Left renal pelvis (tissue), 4 donors: ENCODE results near the gene SCEL. TPM values are rescaled to one million over a fixed set of nuclear protein-coding genes. Genes with fewer than 3 reads are reported as not detected.

Source experiments
- DNase-seq, 4 donors: peaks; one replicate each; pipeline ENCODE4 v3.0.0-alpha.2; 2013; ENCODE audit warnings: low read depth in 4 of 4, low spot score in 3 of 4
- polyA plus RNA-seq, 4 donors: library from polyadenylated mRNA; unstranded; fragments of 120-200 nt; gene quantifications; one replicate each; pipeline ENCODE4 v1.2.1, GENCODE V29; 2013; ENCODE audit not compliant: insufficient read length in 4 of 4

The SCEL gene
- polyA plus RNA-seq, 4 donors = 0.06 to 0.15 (median 0.07) TPM; not detected in 1

- DNase-seq = no peak
Measured at GRCh38 chr13:77554069-77554468, 18.6 kb downstream of the SCEL start.

GRCh38 chr13:77555246-77555645 lies 19.7 kb downstream of the SCEL start:
- DNase-seq = no peak

DNA sequence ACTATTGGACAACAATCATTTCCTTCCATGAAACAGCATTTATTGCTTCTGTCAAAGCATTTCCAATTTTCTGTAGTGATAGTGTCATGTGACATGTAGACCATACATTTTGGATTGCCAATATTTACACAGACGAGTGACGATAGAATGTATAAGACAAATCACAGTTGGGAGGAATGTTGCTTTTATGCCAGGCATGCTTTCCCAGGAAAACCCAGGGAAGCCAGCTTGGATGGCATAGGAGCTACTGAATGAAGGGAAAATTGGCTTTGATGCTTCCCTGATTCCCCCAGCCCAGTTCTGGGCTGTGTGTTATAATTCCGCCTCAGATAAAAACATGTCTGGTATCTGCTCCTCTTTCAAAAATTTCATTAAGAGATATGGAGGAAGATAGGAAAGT lies 22.5 kb downstream of the SCEL start:
- no peak for DNase-seq

GRCh38 chr13:77563111-77563510 lies 27.6 kb downstream of the SCEL start:
- DNase-seq = peak in 1 of 4 donors; percentile 7

- DNase-seq = peak in 1 of 4 donors; percentile 9
Measured at GRCh38 chr13:77565635-77566034, 30.1 kb downstream of the SCEL start.

GRCh38 chr13:77571956-77572355 lies 36.5 kb downstream of the SCEL start:
- no peak for DNase-seq

DNA sequence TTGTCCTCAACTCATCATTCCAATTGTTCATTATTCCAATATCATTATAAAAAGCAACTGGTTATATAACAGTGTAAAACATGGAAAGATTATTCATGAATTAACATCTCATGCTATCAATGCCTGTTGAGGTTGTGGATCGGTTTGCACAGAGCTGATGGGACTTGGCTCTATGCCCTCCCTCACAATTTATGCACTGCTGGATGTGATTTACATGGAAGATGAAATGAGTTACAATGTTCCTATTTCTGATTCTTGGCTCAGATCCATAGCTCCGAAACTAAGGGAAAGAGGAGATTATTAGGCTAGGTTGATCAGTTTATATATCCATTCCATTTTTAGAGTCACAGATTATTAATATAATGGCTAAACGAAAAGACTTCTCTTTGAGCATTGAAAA lies 38.6 kb downstream of the SCEL start:
- DNase-seq = no peak

DNA sequence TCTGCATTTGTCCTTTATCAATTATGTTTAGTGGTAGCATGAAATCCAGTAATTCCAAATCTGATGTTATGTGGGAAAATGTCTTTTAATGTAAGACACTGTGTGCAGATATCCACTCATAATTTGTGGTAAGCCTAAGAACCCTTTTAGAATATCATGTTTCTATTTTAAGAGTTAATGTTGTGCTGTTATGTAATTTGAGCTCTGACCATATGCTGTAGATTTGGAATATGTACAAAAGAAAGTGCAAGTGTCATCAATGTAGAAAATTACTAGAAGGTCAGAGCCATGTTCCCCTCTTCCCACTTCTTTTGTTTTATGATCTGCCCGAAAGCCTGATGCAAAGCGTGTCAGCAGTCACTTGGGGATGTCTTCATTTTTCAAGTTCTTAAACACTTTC lies 44.5 kb downstream of the SCEL start:
- DNase-seq = no peak

DNA sequence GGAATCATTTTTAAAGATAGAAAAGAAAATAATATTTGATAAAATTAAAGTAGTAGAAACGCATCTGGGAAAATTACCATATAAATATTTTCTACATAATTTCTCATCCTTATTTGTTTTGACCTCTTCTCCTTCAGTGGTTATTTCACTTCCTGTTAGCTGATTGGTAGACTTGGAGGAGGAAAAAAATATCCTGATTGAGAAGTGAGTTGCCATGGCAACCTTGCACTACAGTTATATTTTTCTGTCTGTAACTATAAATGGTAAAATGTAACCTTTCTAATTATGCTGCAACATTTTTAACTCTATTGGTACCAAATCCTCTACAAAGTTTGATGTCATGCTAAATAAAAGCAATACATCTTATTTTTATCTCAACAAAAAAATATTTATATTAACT lies 45.2 kb downstream of the SCEL start:
- DNase-seq = no peak

GRCh38 chr13:77583581-77583980 lies 48.1 kb downstream of the SCEL start:
- DNase-seq = no peak

GRCh38 chr13:77584106-77584505 lies 48.6 kb downstream of the SCEL start:
- no peak for DNase-seq

GRCh38 chr13:77595166-77595810 lies 59.8 kb downstream of the SCEL start:
- no peak for DNase-seq

DNA sequence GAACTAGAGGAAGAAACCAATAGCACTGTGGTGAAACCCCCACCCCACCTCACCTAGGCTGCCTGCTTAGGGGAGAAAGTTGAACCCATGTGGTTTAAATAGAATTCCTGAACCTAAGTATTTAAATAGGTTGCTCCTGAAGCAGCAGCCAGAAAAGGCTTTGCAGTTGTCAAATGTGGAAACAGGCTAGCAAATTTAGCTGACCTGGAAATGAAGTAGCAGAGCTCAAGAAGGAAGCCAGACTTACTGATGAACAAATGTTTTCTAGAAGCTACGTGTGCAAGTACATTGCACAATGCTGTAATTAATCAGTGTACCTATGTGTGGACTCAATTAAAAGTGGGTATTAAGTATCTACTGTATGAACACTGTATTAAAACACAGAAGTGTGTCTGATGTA lies 61.3 kb downstream of the SCEL start:
- DNase-seq = no peak

DNA sequence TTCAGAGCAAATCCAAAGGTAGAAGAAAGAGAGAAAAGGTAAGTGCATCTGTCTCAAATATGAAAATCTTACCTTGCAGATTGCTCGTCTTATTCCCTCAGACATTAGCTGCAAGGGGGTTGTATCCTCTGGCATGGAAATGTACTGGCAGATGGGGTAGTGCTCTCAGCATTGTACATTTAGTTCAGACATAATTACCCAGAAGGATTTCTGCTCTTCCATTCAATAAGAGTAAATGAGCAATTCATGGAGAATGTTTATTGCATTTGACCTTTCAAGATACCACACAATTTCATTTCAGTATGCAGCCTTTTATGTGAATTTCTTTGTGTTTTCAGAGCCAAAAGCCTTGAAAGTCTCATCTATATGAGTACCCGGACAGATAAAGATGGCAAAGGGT lies 63.8 kb downstream of the SCEL start:
- DNase-seq = no peak

GRCh38 chr13:77600701-77601100 lies 65.2 kb downstream of the SCEL start:
- no peak for DNase-seq

GRCh38 chr13:77611068-77611467 lies 75.6 kb downstream of the SCEL start:
- no peak for DNase-seq

GRCh38 chr13:77616027-77616426 lies 80.5 kb downstream of the SCEL start:
- no peak for DNase-seq

- no peak for DNase-seq
Measured at GRCh38 chr13:77619655-77620054, 84.1 kb downstream of the SCEL start.

DNA sequence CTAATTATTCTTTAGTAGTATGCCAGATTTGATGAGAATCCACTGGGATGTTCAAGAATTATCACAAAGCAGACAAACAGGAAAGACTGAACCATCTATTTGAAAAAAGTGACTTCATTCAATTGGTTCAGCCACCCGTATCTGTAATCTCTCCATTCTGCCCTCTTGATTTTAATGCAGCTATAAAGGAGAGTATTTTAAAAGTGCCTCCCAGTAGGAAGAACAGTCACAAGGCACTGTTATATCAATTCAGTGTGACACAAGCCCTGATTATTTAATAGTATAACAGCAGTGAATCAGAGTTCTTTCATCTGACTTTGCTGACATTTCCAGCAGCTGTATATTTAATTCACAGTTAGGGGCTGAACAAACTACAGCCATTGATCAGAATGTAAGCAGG lies 84.6 kb downstream of the SCEL start:
- DNase-seq = no peak

DNA sequence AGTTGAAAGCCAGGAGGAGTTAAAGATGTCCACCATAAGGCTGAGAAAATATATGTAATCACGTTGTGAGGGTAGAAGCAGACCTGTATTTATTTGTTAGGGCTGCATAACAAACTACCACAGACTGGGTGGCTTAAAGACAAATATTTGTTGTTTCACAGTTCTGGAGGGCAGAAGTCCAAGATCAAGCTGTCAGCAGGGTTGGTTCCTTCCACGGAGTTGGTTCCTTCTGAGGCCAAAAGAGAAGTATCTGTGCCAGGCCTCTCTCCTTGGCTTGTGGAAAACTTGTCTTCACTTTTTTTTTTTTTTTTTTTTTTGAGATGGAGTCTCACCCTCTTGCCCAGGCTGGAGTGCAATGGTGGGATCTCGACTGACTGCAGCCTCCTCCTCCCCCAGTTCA lies 88.3 kb downstream of the SCEL start:
- no peak for DNase-seq

- DNase-seq = no peak
Measured at GRCh38 chr13:77628170-77628569, 92.7 kb downstream of the SCEL start.

GRCh38 chr13:77637588-77637987 lies 102.1 kb downstream of the SCEL start:
- DNase-seq = no peak

- no peak for DNase-seq
Measured at GRCh38 chr13:77650409-77650808, 114.9 kb downstream of the SCEL start.
